AG09319 (cell line): ENCODE results near the gene GH2.
A peak's percentile ranks its signal among the peaks of the same experiment; 100 is the strongest.
"Not testable (repeated sequence)": the region's sequence is repeated elsewhere in the genome, so short reads cannot be mapped to it uniquely, and the experiment has no call there.

Source experiments
- DNase-seq: peaks from one replicate; pipeline ENCODE4 v3.0.0-alpha.2; 2010; ENCODE audit warnings: low read depth; ENCODE audit errors: extremely low read depth
- CTCF ChIP-seq: IDR thresholded peaks from 2 replicates; pipeline ENCODE4 v1.5.1; 2011; ENCODE audit warnings: low read depth, mild to moderate bottlenecking, inconsistent platforms, low read length, moderate library complexity

Gene GH2

DNA sequence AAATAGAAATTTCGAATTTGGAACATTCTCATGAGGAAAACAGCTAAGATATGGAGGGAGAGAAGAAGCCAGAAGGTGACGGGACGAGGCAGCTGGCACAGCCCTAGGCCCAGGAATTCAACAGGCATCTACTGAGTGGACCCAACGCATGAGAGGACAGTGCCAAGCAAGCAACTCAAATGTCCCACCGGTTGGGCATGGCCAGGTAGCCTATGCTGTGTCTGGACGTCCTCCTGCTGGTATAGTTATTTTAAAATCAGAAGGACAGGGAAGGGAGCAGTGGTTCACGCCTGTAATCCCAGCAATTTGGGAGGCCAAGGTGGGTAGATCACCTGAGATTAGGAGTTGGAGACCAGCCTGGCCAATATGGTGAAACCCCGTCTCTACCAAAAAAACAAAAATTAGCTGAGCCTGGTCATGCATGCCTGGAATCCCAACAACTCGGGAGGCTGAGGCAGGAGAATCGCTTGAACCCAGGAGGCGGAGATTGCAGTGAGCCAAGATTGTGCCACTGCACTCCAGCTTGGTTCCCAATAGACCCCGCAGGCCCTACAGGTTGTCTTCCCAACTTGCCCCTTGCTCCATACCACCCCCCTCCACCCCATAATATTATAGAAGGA lies 34.9 kb upstream of the GH2 start:
- DNase-seq: no peak
- TF ChIP-seq CTCF: no peak

DNA sequence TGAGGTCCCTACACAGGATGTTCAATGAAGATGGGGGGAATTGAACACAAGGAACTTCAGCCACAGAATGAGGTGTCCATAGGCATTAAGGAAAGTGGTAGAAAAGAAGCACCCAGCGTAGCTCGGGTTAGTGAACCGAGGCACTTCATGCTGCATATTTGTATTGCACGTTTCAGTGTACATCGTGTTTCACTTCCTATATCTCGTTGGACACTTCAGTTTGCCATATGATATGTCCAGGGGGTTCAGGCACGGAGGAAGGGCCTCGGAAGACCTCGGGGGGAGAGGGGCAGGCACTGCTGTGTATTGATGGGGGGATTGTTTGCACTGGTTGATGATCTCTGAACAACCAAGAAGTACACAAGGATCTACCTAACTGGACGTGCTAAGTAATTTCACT lies 34.0 kb upstream of the GH2 start:
- DNase-seq: not testable (repeated sequence)

DNA sequence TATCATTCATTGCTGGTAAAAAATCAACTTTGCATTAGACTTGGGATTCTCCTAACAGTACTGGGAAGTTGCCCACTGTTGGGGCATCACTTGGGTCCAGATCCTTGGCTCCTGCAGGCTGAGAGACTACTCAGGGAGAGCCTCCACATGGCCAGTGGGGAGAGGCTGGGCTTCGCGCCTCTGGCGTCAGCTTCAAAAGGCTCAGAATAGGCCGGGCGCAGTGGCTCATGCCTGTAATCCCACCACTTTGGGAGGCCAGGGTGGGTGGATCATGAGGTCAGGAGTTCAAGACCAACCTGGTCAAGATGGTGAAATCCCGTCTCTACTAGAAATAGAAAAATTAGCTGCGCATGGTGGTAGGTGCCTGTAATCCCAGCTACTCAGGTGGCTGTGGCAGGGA lies 32.7 kb upstream of the GH2 start:
- no peak for TF ChIP-seq CTCF
- no peak for DNase-seq

GRCh38 chr17:63911657-63912100 lies 29.9 kb upstream of the GH2 start:
- TF ChIP-seq CTCF: peak; percentile 64
- DNase-seq: no peak

DNA sequence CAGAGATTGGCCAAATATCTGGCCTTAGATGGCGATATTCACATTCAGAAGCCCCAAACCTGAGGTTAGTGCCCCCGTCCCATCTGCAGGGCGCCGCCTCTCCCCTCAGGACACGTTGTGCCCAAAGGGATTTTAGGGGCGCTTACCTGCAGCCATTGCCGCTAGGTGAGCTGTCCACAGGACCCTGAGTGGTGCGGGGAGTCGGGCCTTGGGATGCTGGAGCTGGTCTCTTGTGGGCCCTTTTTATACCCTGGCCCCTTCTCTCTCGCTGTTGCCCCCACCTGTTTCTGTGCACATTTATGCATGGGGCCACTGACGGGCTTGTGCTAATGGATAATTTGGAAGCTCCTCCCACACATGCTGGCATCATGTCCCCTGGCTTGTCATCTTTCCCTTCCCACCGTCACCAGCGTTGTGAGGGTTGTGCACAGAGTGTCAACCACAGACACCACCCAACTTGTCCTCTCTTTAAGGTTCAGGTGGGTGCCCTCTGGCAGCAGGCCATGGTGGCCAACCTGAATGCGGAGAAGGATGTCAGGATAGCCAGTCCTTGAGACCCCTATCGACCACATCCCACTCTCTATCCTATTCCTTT lies 29.4 kb upstream of the GH2 start, which contains the start of gene CSHL1:
Gene CSHL1 (minus strand): TSS at position 218 of the 595 bp plus-strand sequence. CDS start 62 bp downstream, at position 156.
- TF ChIP-seq CTCF: no peak
- DNase-seq: no peak

GRCh38 chr17:63910096-63910495 lies 28.4 kb upstream of the GH2 start:
- no peak for TF ChIP-seq CTCF
- DNase-seq: no peak

- not testable (repeated sequence) for DNase-seq
Measured at GRCh38 chr17:63909586-63909985, 27.8 kb upstream of the GH2 start.

- peak; percentile 17 for TF ChIP-seq CTCF
- DNase-seq: not testable (repeated sequence)
Measured at GRCh38 chr17:63907161-63907778, 25.5 kb upstream of the GH2 start.

DNA sequence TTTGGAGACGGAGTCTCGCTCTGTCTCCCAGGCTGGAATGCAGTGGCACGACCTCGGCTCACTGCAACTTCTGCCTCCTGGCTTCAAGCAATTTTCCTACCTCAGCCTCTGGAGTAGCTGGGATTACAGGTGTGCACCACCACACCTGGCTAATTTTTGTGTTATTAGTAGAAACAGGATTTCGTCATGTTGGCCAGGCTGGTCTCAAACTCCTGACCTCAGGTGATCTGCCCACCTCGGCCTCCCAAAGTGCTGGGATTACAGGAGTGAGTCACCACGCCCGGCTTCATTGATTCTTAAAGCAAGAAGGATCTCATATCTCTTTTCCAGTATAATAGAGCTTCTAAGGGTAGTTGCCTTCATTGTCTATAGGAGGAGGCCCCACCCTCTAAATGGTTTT lies 23.1 kb upstream of the GH2 start:
- not testable (repeated sequence) for DNase-seq
